SK-N-MC (cell line): ENCODE measurements around the gene ALAS1.

ENCODE experiments used
- EZH2 ChIP-seq: fragments of 200-600 bp; sonication (generic); IDR thresholded peaks from one replicate; pipeline ENCODE4 v1.6.1; 2017; ENCODE audit warnings: antibody characterized with exemption
- POLR2AphosphoS5 ChIP-seq: IDR thresholded peaks from 2 replicates; pipeline ENCODE4 v1.6.1; 2012; ENCODE audit warnings: mild to moderate bottlenecking, low read depth, low read length, borderline replicate concordance

GRCh38 chr3:52238193-52238760 lies 40.3 kb downstream of the ALAS1 start:
- TF ChIP-seq EZH2 (no peak), POLR2AphosphoS5 (no peak)
